AG04449 (cell line): Measurements from ENCODE around the gene RBM5.

Source experiments
- CTCF ChIA-PET: fragments of 350-600 bp; formaldehyde crosslinking; extraction: SDS; loops from one replicate; lab custom pipeline; 2021; ENCODE audit warnings: antibody characterized with exemption; lab: Yijun Ruan, JAX
- POLR2A ChIA-PET: fragments of 400-600, 350-600 bp; formaldehyde crosslinking; extraction: SDS; loops from one replicate; lab custom pipeline; 2020; ENCODE audit warnings: antibody characterized with exemption, inconsistent platforms; lab: Yijun Ruan, JAX
- DNase-seq: peaks from one replicate; pipeline ENCODE4 v3.0.0-alpha.2; 2010; ENCODE audit warnings: low read depth, low spot score
- H3K4me3 ChIP-seq: 2 replicates; pipeline ENCODE4 v1.5.1; 2011; ENCODE audit warnings: low read depth, mild to moderate bottlenecking, control low read depth, low read length
- TF ChIP-seq, protein P1 (sequence below): IDR thresholded peaks from one replicate; pipeline ENCODE4 v1.5.1; 2011; ENCODE audit warnings: mild to moderate bottlenecking, moderate library complexity, low read length, control low read depth, inconsistent platforms; ENCODE audit not compliant: insufficient read depth; ENCODE audit errors: missing control alignments

The RBM5 gene

GRCh38 chr3:50162034-50162883, 73.5 kb downstream of the RBM5 start:
- no peak overlapping the region for H3K4me3 ChIP-seq
- DNase-seq: no peak
- ChIA-PET CTCF (interaction anchor here (25.9 kb wide), 1 partner anchor 27 kb away, joined by 283 read pairs; the partner anchor contains the start of gene GNAT1), POLR2A (interaction anchor here (0.5 kb wide), 1 partner anchor 103 kb away, joined by 3 read pairs; no protein-coding TSS in a partner anchor)
- TF ChIP-seq, protein P1, sequence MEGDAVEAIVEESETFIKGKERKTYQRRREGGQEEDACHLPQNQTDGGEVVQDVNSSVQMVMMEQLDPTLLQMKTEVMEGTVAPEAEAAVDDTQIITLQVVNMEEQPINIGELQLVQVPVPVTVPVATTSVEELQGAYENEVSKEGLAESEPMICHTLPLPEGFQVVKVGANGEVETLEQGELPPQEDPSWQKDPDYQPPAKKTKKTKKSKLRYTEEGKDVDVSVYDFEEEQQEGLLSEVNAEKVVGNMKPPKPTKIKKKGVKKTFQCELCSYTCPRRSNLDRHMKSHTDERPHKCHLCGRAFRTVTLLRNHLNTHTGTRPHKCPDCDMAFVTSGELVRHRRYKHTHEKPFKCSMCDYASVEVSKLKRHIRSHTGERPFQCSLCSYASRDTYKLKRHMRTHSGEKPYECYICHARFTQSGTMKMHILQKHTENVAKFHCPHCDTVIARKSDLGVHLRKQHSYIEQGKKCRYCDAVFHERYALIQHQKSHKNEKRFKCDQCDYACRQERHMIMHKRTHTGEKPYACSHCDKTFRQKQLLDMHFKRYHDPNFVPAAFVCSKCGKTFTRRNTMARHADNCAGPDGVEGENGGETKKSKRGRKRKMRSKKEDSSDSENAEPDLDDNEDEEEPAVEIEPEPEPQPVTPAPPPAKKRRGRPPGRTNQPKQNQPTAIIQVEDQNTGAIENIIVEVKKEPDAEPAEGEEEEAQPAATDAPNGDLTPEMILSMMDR: no peak

- POLR2A ChIA-PET: interaction anchor here (1.0 to 1.6 kb wide), 3 partner anchors 8 to 361 kb away, joined by 3 to 6 read pairs (median 4); partner anchors contain the start of gene INKA1
- CTCF ChIA-PET: interaction anchor here (0.8 to 25.9 kb wide), 5 partner anchors 11 to 156 kb away, joined by 3 to 283 read pairs (median 6); partner anchors contain the start of gene GNAT1
- DNase-seq: peak; percentile 65
- TF ChIP-seq, protein P1: no peak
- H3K4me3 ChIP-seq: no peak overlapping the region
These were observed 75.1 kb downstream of the RBM5 start for GRCh38 chr3:50163572-50164455.

GRCh38 chr3:50164481-50164880, 75.8 kb downstream of the RBM5 start:
- no peak for DNase-seq
- CTCF ChIA-PET: interaction anchor here (1.0 to 25.9 kb wide), 5 partner anchors 8 to 44 kb away, joined by 3 to 283 read pairs (median 6); partner anchors contain the start of gene GNAT1
- H3K4me3 ChIP-seq: no peak overlapping the region
- TF ChIP-seq, protein P1: no peak
- POLR2A ChIA-PET: interaction anchor here (1.0 to 1.6 kb wide), 3 partner anchors 9 to 362 kb away, joined by 3 to 6 read pairs (median 4); partner anchors contain the start of gene INKA1

GRCh38 chr3:50164984-50165909, 76.5 kb downstream of the RBM5 start:
- no peak overlapping the region for H3K4me3 ChIP-seq
- peak; percentile 40 for DNase-seq
- POLR2A ChIA-PET: interaction anchor here (1.0 to 1.6 kb wide), 2 partner anchors 9 to 43 kb away, joined by 3 to 6 read pairs; no protein-coding TSS in a partner anchor
- CTCF ChIA-PET: interaction anchor here (0.8 to 25.9 kb wide), 7 partner anchors 9 to 94 kb away, joined by 3 to 283 read pairs (median 4); partner anchors contain the start of gene GNAT1
- TF ChIP-seq, protein P1: no peak

DNA sequence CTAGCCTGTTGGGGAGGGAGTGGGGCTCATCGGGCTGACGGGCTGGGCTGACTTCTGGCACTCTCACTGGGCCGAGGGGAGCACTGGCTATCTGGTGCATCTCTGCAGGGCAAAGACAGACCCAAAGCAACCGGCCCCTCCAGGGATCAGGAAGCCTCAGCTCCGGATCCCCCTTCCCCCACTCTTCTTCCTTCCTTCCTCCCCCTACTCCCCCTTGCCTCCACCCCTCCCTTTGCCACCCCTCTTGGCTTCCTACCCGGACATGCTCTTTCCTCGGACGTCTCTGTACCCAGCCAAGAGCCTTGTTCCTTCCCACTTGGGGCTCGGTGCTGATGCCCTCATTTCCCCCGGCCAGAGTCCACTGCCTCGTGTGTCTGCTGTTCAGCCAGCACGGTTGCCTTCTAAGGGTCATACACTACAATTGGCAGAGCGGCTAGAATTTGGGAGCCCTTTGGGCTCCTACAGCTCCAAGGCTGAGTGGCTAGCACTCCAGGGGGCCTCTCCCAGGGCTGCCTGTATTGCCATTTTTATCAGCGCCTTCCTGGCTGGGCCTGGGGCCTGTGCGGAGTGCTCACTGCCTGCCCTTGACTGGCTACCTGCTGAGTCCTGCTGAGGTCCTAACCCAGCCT, 77.3 kb downstream of the RBM5 start:
- TF ChIP-seq, protein P1: no peak
- ChIA-PET POLR2A (interaction anchor here (1.0 kb wide), 1 partner anchor 44 kb away, joined by 3 read pairs; no protein-coding TSS in a partner anchor), CTCF (interaction anchor here (0.8 to 25.9 kb wide), 6 partner anchors 10 to 93 kb away, joined by 3 to 283 read pairs (median 4); partner anchors contain the start of gene GNAT1)
- no peak for DNase-seq
- H3K4me3 ChIP-seq: no peak overlapping the region
